Neural cell (in vitro differentiated cells): ENCODE measurements around the gene PLEKHG3. TPM values are rescaled to one million over a fixed set of nuclear protein-coding genes. Genes with fewer than 3 reads are reported as not detected.

Experiments used
- H2AFZ ChIP-seq: fragments of 200-600, 300-800 bp; sonication (generic), shearing (Covaris generic); 2 replicates; pipeline ENCODE4 v1.6.0; 2014; ENCODE audit warnings: low read depth, mild to moderate bottlenecking, antibody characterized with exemption, low read length, moderate library complexity
- H3F3A ChIP-seq: fragments of 200-600 bp; shearing (Covaris generic); 2 replicates; pipeline ENCODE4 v1.6.1; 2016; ENCODE audit warnings: mild to moderate bottlenecking, moderate library complexity, mixed read lengths, antibody characterized with exemption, low read length; ENCODE audit not compliant: insufficient read depth, poor library complexity, severe bottlenecking
- H3K27ac ChIP-seq: fragments of 200-600, 300-800 bp; sonication (generic), shearing (Covaris generic); 2 replicates; pipeline ENCODE4 v1.5.1; 2014; ENCODE audit warnings: mild to moderate bottlenecking, low read length, moderate library complexity
- H3K27me3 ChIP-seq: fragments of 300-800, 200-600 bp; sonication (generic), shearing (Covaris generic); 2 replicates; pipeline ENCODE4 v1.6.0; 2014; ENCODE audit warnings: mild to moderate bottlenecking, low read depth, low read length, moderate library complexity; ENCODE audit not compliant: insufficient read depth
- H3K36me3 ChIP-seq: fragments of 300-800, 200-600 bp; sonication (generic), shearing (Covaris generic); 2 replicates; pipeline ENCODE4 v1.5.1; 2014; ENCODE audit warnings: mild to moderate bottlenecking, antibody characterized with exemption, low read length, moderate library complexity; ENCODE audit not compliant: insufficient read depth
- H3K4me2 ChIP-seq: fragments of 300-800, 200-600 bp; sonication (generic), shearing (Covaris generic); 2 replicates; pipeline ENCODE4 v1.6.0; 2014; ENCODE audit warnings: mild to moderate bottlenecking, low read length
- H3K4me3 ChIP-seq: fragments of 300-800, 200-600 bp; sonication (generic), shearing (Covaris generic); 2 replicates; pipeline ENCODE4 v1.5.1; 2014; ENCODE audit warnings: mild to moderate bottlenecking, low read length, moderate library complexity
- H3K79me2 ChIP-seq: fragments of 200-600 bp; shearing (Covaris generic); replicated peaks from 2 replicates; pipeline ENCODE4 v1.6.0; 2014; ENCODE audit warnings: mild to moderate bottlenecking, low read length, moderate library complexity; ENCODE audit not compliant: insufficient read depth
- H3K9ac ChIP-seq: fragments of 300-800, 200-600 bp; sonication (generic), shearing (Covaris generic); 2 replicates; pipeline ENCODE4 v1.6.1; 2016; ENCODE audit warnings: mild to moderate bottlenecking, low read length, mixed read lengths
- H3K9me2 ChIP-seq: fragments of 200-600 bp; shearing (Covaris generic); 2 replicates; pipeline ENCODE4 v1.6.1; 2016; ENCODE audit warnings: mild to moderate bottlenecking, low read length, mixed read lengths; ENCODE audit not compliant: insufficient read depth
- H3K9me3 ChIP-seq: fragments of 200-600, 300-800 bp; sonication (generic), shearing (Covaris generic); 2 replicates; pipeline ENCODE4 v1.6.1; 2016; ENCODE audit warnings: mild to moderate bottlenecking, mixed run types, low read length, moderate library complexity, mixed read lengths
- H4K20me1 ChIP-seq: fragments of 200-600 bp; shearing (Covaris generic); 2 replicates; pipeline ENCODE4 v1.6.1; 2016; ENCODE audit warnings: mild to moderate bottlenecking, mixed run types; ENCODE audit not compliant: insufficient read depth
- EP300 ChIP-seq: fragments of 450-650 bp; conservative IDR thresholded peaks from 2 replicates; pipeline ENCODE4 v1.6.1; 2014; ENCODE audit warnings: antibody characterized with exemption, mild to moderate bottlenecking, moderate library complexity; ENCODE audit not compliant: poor library complexity, severe bottlenecking
- MXI1 ChIP-seq: fragments of 450-650 bp; conservative IDR thresholded peaks from 2 replicates; pipeline ENCODE4 v1.6.1; 2014; ENCODE audit warnings: antibody characterized with exemption, mild to moderate bottlenecking; ENCODE audit not compliant: poor library complexity, severe bottlenecking
- POLR2AphosphoS5 ChIP-seq: IDR thresholded peaks from 2 replicates; pipeline ENCODE4 v1.6.1; 2012
- SMC3 ChIP-seq: fragments of 450-650 bp; conservative IDR thresholded peaks from 2 replicates; pipeline ENCODE4 v1.6.1; 2014; ENCODE audit warnings: antibody characterized with exemption, mild to moderate bottlenecking, moderate library complexity; ENCODE audit not compliant: poor library complexity
- polyA plus RNA-seq: library from polyadenylated mRNA; depleted of rRNA; stranded (reverse); fragments of >200 nt; gene quantifications from 2 replicates; pipeline ENCODE4 v1.2.3, GENCODE V29; 2014
- TF ChIP-seq, protein P1 (sequence below): IDR thresholded peaks from 2 replicates; pipeline ENCODE4 v1.6.1; 2012; ENCODE audit warnings: borderline replicate concordance

Gene PLEKHG3
- polyA plus RNA-seq, 1 donor from 2014 or later = 15.8 TPM

DNA sequence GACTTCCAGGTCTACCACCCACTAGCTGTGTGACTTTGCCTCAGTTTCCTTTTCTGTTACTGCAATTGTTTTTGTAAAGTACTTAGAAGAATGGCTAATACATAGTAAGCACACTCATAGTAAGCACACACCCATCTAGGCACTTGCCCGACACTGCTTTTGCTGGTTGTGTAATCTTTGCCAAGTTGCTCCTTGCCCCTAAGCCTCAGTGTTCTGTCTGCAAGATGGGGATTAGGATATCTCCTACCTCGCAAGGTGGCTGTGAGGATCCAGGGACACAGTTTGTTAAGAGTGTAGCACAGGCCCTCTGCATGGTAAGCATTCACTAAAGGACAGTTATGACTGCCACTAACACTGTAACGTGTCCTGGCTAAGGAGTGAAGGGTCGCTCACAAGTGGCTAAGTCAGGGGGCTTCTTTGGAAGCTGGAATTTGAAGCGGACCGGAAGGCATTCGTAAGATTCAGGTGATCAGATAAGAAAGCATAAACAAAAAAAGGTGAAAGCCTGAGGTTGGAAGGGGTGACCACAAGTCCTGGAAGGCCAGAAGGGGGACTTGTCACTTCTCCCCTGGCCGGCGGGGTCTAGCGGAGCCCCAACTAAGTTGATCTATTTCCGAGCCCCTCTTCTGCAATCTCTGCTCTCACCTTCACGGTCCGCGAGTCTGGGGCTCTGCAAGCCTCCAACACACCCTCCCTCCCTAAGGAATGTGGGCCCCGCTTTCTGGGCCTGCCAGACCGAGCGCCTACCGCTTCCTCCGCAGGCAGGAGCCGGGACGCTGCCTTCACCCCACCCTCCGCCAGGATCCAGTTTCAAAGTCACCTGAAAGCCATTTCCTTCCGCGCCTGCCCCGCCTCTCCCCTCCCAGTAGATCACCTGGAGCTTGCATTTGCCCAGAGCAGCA, 1.5 kb upstream of the PLEKHG3 start:
- H3K9me2 ChIP-seq = no peaks in the 10 kb centered on the region
- H3K4me3 ChIP-seq = peak overlapping the region; percentile 86
- TF ChIP-seq POLR2AphosphoS5 (no peak), MXI1 (no peak), EP300 (no peak)
- TF ChIP-seq, protein P1, sequence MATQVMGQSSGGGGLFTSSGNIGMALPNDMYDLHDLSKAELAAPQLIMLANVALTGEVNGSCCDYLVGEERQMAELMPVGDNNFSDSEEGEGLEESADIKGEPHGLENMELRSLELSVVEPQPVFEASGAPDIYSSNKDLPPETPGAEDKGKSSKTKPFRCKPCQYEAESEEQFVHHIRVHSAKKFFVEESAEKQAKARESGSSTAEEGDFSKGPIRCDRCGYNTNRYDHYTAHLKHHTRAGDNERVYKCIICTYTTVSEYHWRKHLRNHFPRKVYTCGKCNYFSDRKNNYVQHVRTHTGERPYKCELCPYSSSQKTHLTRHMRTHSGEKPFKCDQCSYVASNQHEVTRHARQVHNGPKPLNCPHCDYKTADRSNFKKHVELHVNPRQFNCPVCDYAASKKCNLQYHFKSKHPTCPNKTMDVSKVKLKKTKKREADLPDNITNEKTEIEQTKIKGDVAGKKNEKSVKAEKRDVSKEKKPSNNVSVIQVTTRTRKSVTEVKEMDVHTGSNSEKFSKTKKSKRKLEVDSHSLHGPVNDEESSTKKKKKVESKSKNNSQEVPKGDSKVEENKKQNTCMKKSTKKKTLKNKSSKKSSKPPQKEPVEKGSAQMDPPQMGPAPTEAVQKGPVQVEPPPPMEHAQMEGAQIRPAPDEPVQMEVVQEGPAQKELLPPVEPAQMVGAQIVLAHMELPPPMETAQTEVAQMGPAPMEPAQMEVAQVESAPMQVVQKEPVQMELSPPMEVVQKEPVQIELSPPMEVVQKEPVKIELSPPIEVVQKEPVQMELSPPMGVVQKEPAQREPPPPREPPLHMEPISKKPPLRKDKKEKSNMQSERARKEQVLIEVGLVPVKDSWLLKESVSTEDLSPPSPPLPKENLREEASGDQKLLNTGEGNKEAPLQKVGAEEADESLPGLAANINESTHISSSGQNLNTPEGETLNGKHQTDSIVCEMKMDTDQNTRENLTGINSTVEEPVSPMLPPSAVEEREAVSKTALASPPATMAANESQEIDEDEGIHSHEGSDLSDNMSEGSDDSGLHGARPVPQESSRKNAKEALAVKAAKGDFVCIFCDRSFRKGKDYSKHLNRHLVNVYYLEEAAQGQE = no peak
- H2AFZ ChIP-seq = no peak overlapping the region
- H3K36me3 ChIP-seq = no peaks in the 10 kb centered on the region
- H3K9me3 ChIP-seq = no peaks in the 10 kb centered on the region
- no peaks in the 10 kb centered on the region for H3F3A ChIP-seq
- H3K9ac ChIP-seq = no peak overlapping the region
- H3K27ac ChIP-seq = no peak overlapping the region
- H3K27me3 ChIP-seq = peaks cover 18% of the 10 kb centered on the region
- peaks cover 16% of the 10 kb centered on the region for H3K79me2 ChIP-seq
- H4K20me1 ChIP-seq = no peaks in the 10 kb centered on the region
- H3K4me2 ChIP-seq = peak overlapping the region; percentile 68

DNA sequence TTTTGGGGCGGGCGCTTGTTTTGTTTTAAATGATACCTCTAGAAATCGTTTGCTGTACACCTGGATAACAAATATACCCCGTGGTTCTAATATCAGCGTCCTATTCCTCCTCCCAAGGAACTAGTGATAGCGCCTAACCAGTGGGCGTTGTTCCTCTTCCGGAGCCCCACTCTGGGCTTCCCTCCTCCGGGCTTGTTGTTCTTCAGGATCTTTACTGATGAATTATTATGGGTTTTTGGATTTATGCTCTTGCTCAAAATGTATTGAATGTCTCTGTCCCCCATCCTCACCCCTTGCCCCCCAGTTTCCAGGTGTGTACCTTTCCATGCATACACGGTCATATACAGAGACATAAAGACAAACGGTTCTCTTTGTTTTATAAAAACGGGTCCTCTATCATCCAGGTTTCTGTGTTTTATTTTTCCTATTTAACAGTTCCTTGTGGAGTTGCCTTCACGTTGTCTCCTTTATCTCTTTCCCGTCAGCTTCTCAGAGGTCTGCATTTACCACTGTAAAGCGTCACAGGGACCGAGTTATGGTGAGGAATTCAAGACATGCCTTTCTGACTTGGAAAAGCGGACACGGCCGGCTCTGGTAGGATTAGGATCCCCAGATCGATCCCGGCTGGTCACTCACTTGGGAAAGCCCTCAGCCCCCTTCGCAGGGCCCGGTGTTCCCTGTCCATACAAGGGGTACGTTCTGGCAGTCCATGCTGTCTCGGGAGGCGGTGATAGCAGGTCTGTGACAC, 655 bp upstream of the PLEKHG3 start:
- Histone ChIP-seq H3F3A (no peaks in the 10 kb centered on the region), H3K79me2 (peaks cover 16% of the 10 kb centered on the region), H3K27me3 (peaks cover 18% of the 10 kb centered on the region), H3K4me2 (peak overlapping the region; percentile 68), H3K9ac (peak overlapping the region; percentile 72), H2AFZ (peak overlapping the region; percentile 43), H3K9me3 (no peaks in the 10 kb centered on the region), H3K27ac (no peak overlapping the region), H4K20me1 (no peaks in the 10 kb centered on the region), H3K4me3 (peak overlapping the region; percentile 86), H3K36me3 (no peaks in the 10 kb centered on the region), H3K9me2 (no peaks in the 10 kb centered on the region)
- TF ChIP-seq, protein P1 = peak; percentile 39
- no peak for TF ChIP-seq EP300
- no peak for TF ChIP-seq SMC3
